Measurements from ENCODE around the gene HSPA4.
"Not testable (repeated sequence)": the region's sequence is repeated elsewhere in the genome, so short reads cannot be mapped to it uniquely, and the experiment has no call there.

Gene HSPA4

GRCh38 chr5:133051542-133052316 lies at the start of gene HSPA4:
TSS of gene HSPA4 (plus strand) at chr5:133052013. CDS start at chr5:133052251, 238 bp downstream.
- DNase-seq = peak; percentile 97

GRCh38 chr5:133006653-133007052 lies 45.2 kb upstream of the HSPA4 start:
- DNase-seq = no peak

GRCh38 chr5:133008455-133008854 lies 43.4 kb upstream of the HSPA4 start:
- not testable (repeated sequence) for DNase-seq

- no peak for DNase-seq
Measured at GRCh38 chr5:133015466-133015865, 36.3 kb upstream of the HSPA4 start.

- DNase-seq = no peak
Measured at GRCh38 chr5:133017964-133018363, 33.8 kb upstream of the HSPA4 start.

GRCh38 chr5:133019471-133019870 lies 32.3 kb upstream of the HSPA4 start:
- DNase-seq = not testable (repeated sequence)

- peak; percentile 88 for DNase-seq
Measured at GRCh38 chr5:133025804-133026663, 25.8 kb upstream of the HSPA4 start, which contains the start of gene ZCCHC10. TSS of gene ZCCHC10 (minus strand) at chr5:133026549. CDS start at chr5:133026537, 12 bp downstream.

- DNase-seq = no peak
Measured at GRCh38 chr5:133026664-133027153, 25.1 kb upstream of the HSPA4 start.

GRCh38 chr5:133029416-133029815 lies 22.4 kb upstream of the HSPA4 start:
- DNase-seq = no peak

- DNase-seq = no peak
Measured at GRCh38 chr5:133030343-133031005, 21.3 kb upstream of the HSPA4 start.

GRCh38 chr5:133032852-133033742 lies 18.7 kb upstream of the HSPA4 start:
- DNase-seq = no peak

GRCh38 chr5:133034064-133034463 lies 17.7 kb upstream of the HSPA4 start:
- no peak for DNase-seq

GRCh38 chr5:133035224-133035623 lies 16.6 kb upstream of the HSPA4 start:
- no peak for DNase-seq

GRCh38 chr5:133036677-133037076 lies 15.1 kb upstream of the HSPA4 start:
- DNase-seq = not testable (repeated sequence)

GRCh38 chr5:133041157-133041784 lies 10.5 kb upstream of the HSPA4 start:
- no peak for DNase-seq

- DNase-seq = no peak
Measured at GRCh38 chr5:133041910-133042309, 9.9 kb upstream of the HSPA4 start.

GRCh38 chr5:133046560-133046959 lies 5.3 kb upstream of the HSPA4 start:
- not testable (repeated sequence) for DNase-seq

GRCh38 chr5:133047404-133047803 lies 4.4 kb upstream of the HSPA4 start:
- no peak for DNase-seq

- no peak for DNase-seq
Measured at GRCh38 chr5:133048993-133049725, 2.7 kb upstream of the HSPA4 start.

GRCh38 chr5:133049726-133050048 lies 2.1 kb upstream of the HSPA4 start:
- DNase-seq = no peak

- DNase-seq = no peak
Measured at GRCh38 chr5:133050521-133050920, 1.3 kb upstream of the HSPA4 start.
